DMS153 treated with DMSO at 0.1 percent for 48 hours (cell line): ENCODE results near the gene ARHGAP32.
"Not testable (repeated sequence)": the region's sequence is repeated elsewhere in the genome, so short reads cannot be mapped to it uniquely, and the experiment has no call there.

ENCODE experiments used
- DNase-seq: peaks from one replicate; lab custom pipeline; 2025; ENCODE audit not compliant: unreplicated experiment; lab: John Stamatoyannopoulos, UW

The ARHGAP32 gene

DNA sequence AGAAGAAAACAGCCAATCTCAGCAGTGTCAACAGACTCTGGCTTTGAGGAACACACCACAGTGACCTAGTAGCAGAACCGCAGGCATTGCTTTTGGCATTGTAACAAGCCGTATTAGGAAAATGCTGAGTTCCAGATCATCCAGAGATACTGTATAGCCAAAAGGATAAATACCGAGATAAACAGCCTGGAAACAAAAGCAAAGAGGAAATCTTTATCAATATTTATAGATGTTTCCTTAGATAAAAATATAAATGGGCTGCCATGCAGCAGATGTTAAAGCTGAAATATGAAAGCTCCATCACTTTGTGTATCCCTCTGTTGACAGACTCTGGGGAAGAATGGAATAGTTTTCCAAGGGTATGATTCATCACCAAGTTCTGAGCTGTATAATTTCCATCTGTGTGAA lies 150.5 kb downstream of the ARHGAP32 start:
- no peak for DNase-seq

DNA sequence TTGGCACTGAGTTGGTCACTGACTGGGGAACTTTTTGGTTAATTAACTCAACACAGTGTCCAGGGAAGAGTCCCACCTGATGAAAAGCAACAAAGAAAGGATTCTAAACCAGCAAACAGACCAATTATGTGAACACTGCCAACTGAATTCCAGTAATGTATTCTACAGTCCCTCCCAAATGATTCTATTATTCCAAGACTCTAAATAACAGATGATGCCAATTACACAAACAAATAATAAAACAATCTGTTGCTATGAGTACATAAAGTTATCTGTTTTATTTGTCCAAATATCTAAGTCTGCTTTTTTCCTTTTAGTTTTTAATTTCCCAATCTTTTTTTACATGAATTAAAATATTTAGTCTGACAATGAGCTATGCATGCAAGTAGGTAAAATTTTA lies 151.2 kb downstream of the ARHGAP32 start:
- DNase-seq, result no peak

DNA sequence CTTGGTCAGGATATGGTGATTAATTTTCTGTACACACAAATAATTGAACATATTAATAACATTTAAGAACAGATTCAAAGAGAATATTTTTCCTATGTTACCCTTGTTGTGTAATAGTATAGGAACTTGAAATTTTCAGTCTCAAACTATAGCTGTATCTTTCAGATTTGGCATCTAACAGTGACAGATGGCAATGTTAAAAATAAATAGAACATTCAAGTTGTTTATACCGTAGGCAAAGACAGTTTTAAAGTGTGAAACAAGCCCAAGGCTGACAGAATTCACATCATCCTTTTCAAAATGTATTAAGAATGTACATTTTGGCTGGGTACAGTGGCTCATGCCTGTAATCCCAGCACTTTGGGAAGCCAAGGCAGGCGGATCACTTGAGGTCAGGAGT lies 156.9 kb downstream of the ARHGAP32 start:
- no peak for DNase-seq

DNA sequence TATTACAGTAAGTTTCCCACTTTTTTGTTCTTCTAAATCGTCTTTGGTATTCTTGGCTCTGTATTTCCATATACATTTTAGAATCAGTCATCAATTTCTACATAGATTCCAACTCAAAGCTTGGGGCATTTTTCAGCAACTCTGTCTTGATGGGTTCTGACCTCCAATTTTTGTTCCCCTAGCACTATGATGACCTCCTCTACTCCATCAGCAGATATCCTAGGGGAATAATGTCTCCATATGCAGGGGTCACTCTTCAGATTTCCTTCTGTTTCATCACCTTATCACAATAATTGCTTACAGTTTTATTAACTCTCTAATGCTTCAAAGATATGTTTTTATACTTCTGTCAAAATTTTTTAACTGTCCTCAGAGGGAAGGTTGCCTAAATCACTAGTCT lies 158.1 kb downstream of the ARHGAP32 start:
- no peak for DNase-seq

DNA sequence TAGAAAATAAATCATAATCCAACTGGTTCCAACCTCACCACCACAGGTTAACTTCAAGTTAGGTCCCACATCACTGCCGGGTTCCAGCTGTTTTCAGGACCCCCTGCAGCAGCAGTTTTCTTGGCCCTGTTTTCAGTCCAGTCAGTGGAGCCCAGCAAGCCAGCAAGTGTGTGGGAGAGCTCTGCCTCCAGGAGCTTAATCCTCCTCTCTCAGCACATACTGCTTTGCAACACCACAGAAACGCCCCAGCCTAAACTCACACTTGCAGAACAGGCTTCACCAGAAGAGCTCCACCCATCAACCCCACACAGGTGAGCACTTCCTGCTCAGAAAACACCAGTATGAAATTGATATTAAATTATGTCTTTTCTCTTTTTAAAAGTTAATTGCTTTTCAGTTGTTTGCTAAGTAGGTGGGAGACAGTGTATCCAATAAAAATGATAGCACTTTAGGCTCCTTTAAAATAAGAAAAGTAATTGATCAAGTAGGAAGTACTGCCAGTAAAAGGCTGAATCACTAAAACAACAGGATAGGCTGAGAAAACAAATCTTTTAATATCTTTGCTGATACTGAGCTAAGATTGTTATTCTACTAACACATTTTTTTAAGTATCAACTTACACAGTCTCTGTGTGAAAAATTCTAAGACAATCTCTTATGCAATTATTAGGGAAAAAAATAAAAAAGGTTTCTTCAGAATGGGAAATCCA lies 168.0 kb downstream of the ARHGAP32 start:
- DNase-seq, result peak; percentile 41

DNA sequence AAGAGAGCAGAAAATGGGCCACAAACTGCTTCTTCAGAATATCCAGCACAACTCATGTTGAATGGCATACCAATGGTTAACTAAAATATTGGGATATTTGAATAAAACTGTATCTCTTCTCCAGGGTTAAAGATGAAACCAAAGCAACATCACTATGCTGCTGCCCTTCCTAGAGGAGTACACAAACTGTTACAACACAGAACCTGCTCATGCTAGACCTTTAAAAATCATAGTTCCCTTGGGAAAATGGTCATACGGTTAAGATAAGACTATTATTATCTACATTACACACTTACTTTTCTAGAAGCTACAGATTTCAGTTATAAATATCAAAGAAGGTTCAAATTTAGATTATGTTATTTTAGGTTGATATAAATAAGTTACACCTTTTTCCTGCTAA lies 170.8 kb downstream of the ARHGAP32 start:
- no peak for DNase-seq

DNA sequence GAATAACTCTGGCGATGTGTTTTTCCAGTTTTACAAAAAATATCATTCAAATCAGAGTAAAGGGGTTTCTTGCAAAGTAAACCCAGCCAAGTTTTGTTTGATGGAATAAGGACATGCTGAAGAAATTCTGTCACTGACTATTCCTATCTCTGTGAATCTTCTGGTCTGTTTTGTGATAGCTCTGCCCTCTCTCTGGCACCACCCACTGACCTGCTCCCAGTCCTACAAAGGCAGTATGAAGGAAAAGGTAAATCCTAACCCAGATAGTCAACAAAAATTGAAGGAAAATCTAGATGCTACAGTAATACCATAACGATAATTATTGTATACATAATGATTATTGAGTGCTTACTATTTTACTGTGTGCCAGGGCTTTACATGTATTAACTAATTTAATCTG lies 173.1 kb downstream of the ARHGAP32 start:
- DNase-seq, result no peak

DNA sequence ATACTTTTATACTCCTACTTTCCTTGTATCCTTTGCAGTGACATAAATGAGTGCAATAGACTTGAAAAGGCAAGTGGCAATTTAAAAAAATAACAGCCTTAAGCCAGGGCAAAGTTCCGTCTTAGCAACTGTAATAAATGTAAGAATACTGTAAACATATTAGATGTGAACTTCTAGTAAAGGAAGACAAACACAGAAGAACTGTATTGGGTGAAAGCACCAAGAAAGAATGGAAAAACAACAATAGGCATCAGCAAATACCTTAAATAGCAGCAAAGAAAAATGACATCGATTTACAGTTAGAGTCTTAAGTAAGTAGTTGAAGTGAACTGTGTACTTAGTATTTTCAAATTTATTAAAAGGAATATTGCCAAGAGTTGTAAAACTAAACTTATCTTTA lies 174.0 kb downstream of the ARHGAP32 start:
- no peak for DNase-seq

DNA sequence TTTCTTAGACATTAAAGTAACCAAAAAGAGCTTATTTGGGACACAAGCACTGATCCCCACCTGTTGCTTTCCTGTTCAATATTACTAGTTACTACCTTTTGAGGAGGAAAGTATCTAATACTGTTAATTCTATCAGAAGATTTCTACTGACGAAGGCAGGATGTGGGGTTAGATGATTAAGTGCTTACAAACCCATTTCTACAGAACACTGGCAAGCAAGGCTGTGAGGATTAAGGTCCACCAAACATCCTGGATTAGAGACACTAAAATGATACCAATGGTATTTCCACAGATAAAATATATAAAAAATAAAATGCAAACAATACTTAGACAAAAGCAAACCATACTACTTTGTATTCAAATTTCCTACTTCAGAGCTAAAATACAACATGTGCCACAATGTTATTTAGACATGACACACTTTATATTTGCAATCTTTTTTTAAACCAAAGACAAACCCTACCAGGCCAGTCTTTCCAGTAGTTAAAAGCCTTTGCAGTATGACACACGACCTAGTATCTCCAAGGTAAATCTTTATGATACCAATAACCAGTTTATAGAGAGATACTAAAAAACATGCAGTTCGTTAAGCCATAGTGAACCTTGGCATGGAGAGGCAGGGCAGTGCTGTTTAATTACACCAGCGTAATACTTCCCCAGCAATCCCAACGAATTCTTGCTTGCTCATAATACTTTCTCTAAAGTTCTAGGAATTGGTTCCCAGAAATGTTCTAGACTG lies 178.2 kb downstream of the ARHGAP32 start:
- DNase-seq, result no peak

DNA sequence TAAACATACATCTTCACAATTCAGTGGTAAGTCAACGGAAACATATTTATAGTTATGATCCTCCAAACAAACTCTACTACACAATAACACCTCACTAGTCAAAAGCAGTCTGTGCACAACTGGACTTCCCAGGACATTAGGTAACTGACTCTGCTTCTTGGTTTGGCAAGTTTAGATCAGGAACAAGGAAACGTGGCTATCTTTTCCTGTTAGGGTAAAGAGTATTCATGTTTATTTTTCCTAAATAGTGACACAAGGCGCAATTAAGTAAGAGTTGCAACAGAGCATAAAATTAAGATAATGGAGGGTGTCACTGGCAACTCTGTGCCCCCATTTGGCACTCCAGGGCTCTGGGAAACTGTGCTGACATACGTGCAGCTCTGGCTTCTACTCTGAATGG lies 179.2 kb downstream of the ARHGAP32 start:
- no peak for DNase-seq

DNA sequence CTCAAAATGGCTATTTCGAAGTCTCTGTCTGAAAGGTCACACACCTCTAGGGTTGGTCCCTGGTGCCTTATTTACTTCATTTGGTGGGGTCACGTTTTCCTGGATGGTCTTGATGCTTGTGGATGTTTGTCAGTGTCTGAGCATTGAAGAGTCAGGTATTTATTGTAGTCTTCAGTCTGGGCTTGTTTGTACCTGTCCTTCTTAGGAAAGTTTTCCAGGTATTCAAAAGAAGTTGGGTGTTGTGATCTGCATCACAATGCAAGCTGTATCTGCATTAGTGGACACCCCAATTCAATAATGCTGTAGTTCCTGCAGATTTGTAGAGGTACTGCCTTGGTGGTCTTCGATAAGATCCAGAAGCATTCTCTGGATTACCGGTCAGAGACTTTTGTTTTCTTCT lies 186.0 kb downstream of the ARHGAP32 start:
- DNase-seq, result no peak

DNA sequence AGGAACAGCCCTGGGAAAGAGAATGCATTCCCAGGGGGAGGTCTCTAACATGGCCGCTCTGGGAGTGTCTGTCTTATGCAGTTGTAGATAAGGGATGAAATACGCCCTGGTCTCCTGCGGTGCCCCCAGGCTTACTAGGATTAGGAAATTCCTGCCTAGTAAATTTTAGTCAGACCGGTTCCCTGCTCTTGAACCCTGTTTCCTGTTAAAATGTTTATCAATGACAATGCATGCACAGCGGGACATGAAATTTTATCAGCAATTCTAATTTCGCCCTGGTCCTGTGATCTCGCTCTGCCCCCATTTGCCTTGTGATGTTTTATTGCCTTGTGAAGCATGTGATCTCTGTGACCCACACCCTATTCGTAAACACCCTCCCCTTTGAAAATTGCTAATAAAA lies 193.0 kb downstream of the ARHGAP32 start:
- DNase-seq, result not testable (repeated sequence)

DNA sequence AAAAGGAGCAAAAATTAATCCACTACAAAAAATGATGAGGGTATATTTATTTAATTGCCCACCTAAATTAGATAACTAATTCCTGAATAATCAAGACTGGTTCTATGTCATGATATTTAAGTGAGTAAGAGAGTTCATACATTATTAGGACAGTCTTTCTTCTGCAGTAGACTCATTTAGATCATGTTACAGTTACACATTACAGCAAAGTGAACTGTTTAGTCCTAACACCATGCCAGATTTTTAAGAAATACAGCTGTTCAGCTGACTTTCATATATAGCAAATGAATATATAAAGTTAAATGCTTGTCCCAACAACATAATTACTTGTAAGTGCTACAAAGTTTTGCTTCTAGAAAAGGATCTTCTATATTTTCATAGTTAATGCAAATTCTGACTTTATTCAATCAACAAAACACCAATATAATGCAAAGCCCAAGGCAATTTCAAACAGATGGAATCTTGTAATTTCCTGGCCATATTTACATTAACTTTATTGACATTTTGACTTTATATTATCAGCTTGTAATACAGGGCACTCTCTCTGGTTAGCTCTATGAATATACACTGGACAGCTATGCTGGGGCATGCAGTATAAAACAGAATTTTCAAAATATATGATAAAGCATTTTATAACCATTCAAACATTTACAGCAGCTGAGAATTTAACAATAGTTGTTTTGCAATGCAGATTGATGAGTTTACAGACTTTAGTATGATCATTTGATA lies 203.7 kb downstream of the ARHGAP32 start:
- DNase-seq, result no peak

DNA sequence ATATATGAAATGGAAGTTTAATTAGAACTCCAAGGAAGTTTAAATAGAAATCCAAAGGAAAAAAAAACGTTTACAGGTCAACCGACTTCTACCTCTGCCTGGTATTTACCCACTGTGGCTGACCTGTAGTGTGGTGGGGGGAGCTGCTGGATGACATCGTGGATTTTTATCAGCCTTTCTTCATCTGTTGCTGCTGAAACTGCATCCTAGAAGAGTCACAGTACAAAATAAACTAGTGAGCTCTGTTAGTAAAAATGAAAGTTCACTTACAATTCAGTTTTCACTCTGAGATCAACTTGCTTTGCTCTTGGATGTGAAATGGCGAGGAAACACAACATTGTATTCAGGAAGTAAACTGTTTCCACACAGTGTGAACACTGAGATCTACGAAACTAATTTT lies 206.2 kb downstream of the ARHGAP32 start:
- no peak for DNase-seq

DNA sequence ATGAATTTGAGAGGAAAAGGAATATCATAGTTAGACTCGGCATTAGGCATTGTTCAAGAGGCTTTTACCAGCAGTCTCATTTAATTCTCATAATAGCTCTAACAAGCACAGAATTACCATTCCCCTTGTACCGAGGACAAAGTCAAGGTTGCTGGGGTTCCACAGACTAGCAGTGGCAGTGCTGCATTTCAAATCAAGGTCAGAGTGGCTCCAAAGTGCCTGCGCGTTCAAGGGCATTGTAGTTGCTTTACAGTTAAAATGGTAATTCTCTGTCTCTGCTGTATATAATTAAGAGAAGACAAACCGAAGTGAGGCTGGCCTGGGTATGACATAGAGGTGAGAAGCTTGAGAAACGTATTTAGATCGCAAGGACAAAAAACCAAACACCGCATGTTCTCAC lies 209.1 kb downstream of the ARHGAP32 start:
- DNase-seq, result no peak

DNA sequence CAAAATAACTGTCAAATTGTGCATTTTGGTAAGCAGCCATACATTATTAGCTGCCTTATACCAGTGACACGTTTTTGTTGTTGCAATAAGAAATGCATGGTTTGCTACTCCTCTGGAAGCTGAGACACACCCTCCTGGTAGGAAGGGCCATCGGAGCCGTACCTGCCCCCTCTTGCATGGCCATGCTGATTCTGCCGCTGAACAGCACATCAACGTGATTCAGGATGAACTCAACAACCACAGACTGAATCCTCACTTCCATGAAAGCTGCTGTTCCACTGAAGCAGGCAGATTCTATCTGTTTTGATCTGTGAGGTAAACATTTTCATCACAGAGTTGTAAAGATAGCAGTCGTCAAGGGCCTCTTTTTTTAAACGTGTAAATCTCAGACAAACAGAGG lies 210.9 kb downstream of the ARHGAP32 start:
- DNase-seq, result no peak

DNA sequence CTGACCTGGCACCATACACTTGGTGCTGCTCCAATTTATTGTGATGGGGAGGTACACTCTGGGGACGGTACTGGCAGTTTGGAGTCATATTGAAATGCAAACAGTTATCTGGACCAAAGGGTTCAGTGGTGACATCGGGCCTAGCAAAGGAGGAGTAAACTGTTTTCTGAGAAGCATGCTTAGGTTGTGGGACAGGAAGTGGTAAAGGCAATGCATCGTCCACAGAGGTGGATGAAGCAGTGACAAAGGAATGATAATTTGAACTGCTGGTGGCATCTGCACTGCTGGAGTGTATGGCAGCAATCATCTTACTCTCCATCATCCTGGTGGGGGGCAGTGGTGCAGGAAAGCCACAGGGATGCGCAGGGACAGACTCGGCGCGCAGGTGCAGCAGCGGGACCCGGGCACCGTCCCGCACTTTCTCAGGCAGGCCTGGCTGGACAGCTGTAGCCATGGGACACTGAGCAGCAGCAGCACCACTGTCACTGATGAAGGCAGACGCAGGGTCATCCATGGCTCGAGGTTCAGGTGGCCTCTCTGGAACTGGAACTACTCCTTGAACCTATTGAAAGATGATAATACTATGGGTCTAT lies 221.4 kb downstream of the ARHGAP32 start:
- DNase-seq, result no peak

DNA sequence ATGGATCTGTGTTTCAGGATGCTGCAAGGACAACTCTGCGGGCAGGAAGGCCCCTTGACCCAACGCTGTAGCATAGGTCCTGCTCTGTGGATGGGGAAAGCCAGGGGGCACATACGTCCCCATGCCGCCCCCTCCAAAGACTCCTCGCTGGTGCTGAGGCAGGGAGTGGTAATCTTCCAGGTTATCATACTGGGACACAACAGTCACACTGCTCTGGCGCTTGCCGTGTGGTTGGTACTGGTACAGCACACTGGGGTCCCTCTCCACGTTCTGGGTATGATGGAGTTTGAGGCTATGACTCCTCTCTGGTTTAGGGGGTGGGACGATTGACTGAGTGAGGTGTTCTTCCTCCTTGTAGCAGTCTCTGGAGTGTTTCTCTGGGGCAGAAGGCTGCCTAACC lies 223.2 kb downstream of the ARHGAP32 start:
- no peak for DNase-seq

DNA sequence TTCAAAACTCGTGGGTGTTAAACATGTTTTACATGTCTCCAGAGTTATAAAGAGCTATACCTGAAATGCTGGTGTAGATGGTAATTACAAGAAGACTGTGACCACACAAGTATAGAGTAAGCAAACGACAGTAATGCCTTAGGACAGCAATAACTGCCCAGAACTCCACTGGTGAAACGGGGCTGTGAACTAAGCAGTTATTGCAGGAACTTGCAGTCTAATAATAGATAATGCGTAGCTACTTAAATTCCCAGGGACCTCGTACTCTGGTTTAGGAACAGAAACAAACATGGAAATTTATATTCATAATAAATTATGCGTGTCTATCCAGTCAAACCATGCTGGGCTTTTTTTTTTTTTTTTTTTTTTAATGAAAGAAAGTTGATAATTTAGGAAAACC lies 224.5 kb downstream of the ARHGAP32 start:
- no peak for DNase-seq

DNA sequence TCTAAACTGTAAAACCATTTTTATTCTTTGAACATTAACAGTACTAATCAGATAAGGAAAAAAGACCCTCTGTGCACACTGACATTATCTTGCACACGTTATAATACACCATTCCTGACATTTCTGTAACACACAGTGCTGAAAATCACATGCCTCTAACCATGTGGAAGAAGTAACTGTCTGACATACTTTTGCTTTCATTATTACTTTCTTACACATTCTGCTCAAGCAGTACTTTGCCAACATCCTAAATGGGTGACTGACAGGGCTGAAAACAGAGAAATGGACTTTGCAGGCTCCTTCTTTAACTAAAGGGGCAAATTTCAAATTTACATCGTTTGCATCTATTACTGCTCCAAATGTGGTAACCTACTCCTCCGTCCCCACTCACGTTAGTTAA lies 226.6 kb downstream of the ARHGAP32 start:
- no peak for DNase-seq

DNA sequence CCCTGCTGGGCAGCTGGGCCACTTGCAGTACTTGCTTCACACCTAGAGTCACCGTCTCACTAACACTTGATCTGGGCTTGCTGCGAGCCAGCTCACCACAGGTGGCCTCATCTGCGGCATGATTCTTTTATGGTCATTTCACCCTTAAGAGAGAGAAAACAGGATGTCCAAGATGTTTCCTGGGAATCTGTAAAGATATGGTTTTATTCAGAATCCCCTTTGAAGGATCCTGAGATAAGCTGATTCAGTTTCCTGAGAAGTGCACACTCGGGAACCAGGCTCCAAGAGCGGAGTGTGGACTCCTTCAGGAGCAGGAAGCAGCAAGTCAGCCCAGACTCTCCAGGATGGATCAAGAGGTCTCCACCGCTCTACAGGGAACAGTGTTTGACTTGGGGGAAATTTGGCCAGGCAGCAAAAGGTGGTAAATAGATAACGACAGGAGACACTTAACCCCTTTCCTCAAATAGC lies 227.6 kb downstream of the ARHGAP32 start:
- no peak for DNase-seq
